GM18499 (cell line): Measurements from ENCODE around the gene RCVRN.

ENCODE experiments used
- ATAC-seq: cut with Tn5 transposase; IDR thresholded peaks from one replicate; pipeline ENCODE4 v1.9.1; 2021; ENCODE audit warnings: moderate number of reproducible peaks; ENCODE audit not compliant: insufficient read depth, unreplicated experiment

The RCVRN gene

DNA sequence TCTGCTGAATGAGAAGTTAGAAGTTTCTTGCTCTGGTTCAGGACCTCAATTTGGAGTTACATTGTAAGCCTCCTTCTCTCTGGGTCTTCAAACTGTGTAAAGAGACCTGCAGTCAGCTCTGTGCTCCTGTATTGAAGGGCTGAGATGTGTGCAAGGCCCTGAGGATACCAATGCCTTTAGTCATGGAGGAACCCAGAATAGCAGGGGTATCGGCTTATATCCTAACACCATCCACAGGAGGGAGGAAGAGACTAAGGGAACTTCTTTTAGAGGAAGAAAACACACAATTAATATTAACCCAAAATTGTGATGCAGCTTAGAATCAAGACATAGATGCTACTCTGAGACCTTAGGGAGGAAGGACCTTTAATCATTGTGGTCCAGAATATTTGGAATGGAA is 42.9 kb downstream of the RCVRN start:
- ATAC-seq, result no peak

DNA sequence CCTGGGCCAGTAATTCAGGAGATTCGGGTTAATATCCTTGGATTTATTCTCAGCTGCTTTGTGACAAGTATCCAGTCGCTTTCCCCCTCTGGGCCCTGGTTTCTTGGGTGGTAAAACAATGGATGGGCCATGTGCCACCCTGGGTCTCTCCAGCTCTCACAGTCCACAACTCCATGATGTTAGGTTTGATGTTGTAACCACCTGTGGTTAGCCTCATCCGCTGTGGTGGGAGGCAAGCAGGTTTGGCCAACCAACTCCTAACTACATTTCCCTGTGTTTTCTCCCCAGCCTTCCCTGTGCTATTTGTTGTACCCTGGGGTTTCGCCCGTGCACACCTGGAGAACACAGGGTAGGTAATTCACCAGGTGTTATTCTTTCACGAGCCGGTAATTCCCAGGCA is 44.2 kb downstream of the RCVRN start:
- no peak for ATAC-seq

DNA sequence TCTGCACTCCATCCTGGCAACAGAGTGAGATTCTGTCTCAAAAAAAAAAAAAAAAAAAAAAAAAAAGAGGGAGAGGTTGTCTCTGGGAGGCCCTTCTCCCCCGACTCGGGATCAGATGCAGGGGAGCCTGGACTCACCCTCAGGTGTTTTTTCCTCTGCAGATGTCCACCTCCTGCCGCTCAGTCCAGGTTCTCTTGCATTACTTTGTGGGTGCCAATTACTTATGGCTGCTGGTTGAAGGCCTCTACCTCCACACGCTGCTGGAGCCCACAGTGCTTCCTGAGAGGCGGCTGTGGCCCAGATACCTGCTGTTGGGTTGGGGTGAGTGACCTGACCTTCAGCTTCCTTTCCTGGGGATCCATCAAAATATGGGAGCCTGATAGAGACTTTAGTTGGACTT is 45.3 kb downstream of the RCVRN start:
- no peak for ATAC-seq

DNA sequence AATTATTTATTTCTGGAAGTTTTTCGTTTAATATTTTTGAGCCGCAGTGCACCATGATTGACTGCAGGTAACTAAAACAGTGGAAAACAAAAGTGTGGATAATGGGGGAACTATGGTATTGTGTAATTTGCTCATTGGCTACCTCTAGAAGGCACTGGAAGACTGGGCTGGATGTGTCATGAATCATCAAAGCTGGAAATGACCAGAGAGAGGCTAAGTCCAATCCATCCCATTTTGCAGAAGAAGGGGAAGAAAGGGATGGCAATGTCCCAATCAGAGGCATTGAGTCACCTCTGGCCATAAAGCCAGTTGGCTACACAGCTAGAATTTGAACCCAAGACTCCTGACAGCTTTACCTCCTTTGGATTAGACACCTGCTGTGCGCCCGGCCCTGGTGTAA is 50.0 kb downstream of the RCVRN start:
- no peak for ATAC-seq

DNA sequence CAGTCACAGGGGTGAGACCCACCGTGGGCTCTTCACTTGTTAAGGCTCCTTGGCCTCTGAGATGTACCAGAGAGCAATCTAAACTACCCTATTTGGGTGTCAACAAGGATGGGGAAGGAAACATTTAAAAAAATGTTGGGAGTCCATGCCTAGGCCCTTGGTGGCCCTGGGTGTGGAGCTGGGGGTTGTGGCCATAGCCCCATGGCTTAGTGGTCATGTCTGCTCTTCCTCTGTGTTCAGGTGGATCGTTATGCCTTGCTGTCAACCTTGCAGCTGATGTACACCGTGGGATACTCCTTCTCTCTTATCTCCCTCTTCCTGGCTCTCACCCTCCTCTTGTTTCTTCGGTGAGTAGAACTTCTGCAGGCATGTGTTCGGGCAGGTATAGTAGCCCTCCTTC is 50.8 kb downstream of the RCVRN start:
- no peak for ATAC-seq

DNA sequence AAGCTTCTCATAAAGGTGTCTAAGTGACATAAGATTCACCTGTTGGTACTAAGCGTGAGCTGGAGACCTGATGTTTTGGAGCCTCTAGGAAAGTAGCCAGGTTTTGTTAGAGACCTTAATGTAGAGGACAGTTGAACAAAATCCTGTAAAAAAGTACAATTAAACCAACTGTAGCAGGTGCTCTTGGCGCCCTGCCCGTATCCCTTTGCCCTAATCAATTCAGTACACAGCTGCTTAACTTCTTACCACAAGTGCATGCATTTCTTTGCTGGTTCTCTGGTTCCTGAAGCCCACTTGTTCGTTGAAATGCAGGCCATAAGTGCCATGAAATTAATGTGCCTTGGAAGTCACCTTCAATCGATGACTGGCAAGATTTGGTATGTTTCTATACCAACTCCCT is 54.9 kb downstream of the RCVRN start:
- no peak for ATAC-seq
